ENCODE results near the gene TXNDC17. TPM values are rescaled to one million over a fixed set of nuclear protein-coding genes. Genes with fewer than 3 reads are reported as not detected.

The TXNDC17 gene
- total and polyA plus RNA-seq, 2 of the 8 experiments (the other 6 are each of a cell fraction or from before 2014, with no cell fraction given): 182 to 410 TPM

DNA sequence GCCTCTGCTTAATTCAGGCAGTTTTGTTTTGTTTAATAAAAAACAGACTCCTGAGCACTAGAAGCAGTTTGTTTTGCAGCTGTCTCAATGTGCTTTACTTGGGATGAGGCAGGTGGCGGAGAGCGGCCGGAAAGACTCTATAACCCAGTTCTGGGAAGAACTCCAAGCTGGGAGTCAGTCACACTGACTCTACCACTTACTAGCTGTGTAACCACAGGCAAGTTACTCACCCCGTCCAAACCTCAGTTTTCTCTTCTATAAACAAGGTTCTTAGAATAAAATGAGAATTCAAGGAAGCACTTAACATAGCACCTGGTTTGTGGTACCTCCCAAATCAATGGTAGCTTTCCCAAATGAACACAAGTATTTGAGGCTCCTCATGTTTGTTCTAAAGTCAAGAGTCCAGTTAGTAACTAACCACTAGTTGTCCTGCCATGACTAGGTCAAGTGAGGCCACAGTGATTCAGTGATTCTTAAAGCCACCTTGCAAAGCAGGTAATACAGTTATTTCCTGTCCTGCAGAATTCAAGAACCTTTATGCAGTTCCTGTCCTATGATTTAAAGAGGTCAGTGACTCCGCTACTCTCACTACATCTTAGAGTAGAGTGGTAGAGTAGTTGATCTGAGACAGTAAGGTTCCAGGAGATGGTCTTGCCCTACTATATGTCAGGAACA is 2.7 kb downstream of the TXNDC17 start:
- Histone ChIP-seq H4K91ac (replicated peaks; ENCODE audit: insufficient read length, low read length) (no peak overlapping the region), H2BK15ac (ENCODE audit: low read length) (no peak overlapping the region), H3K36me3 (ENCODE audit: control insufficient read depth in 2 of 4, insufficient read depth in 4 of 4, low read length in 3 of 4) (peaks cover 0 to 35% (median 10%) of the 10 kb centered on the region in 4 experiments; a peak in 6 of 8 replicates), H2AFZ (ENCODE audit: low read length) (no peak overlapping the region), H3K9me3 (ENCODE audit: insufficient read depth in 2 of 2, low read depth in 1 of 2, low read length in 1 of 2) (no peaks in the 10 kb centered on the region), H2BK20ac (ENCODE audit: low read length) (no peak overlapping the region), H4K5ac (ENCODE audit: insufficient read length, low read depth, low read length) (no peak overlapping the region), H3K9ac (replicated peaks in 1 of 4; ENCODE audit: extremely low read depth in 1 of 4, low read depth in 3 of 4, low read length in 3 of 4) (no peak overlapping the region), H3K4me3 (ENCODE audit: extremely low read depth in 1 of 4, insufficient read depth in 2 of 4, low read depth in 3 of 4, low read length in 4 of 4) (no peak overlapping the region), H3K79me2 (ENCODE audit: control insufficient read depth in 1 of 2, insufficient read depth in 2 of 2, low read length in 2 of 2) (peaks cover 0 to 42% of the 10 kb centered on the region in 2 experiments; a peak in 2 of 4 replicates), H2AK5ac (ENCODE audit: low read depth, low read length) (no peak overlapping the region), H3K79me1 (ENCODE audit: low read depth, low read length) (no peaks in the 10 kb centered on the region; the same call in 1 of the 2 replicates), H3K4me2 (ENCODE audit: insufficient read depth in 1 of 2, low read depth in 2 of 2, low read length in 2 of 2) (no peak overlapping the region), H2BK120ac (replicated peaks; ENCODE audit: low read depth, low read length) (no peak overlapping the region), H3K56ac (replicated peaks; ENCODE audit: insufficient read length, low read depth, low read length) (no peak overlapping the region), H2BK5ac (ENCODE audit: low read depth, low read length) (no peak overlapping the region), H3K27me3 (replicated peaks in 1 of 4; ENCODE audit: control insufficient read depth in 3 of 4, extremely low read depth in 1 of 4, insufficient read depth in 3 of 4, low read length in 3 of 4) (no peaks in the 10 kb centered on the region), H3K4ac (replicated peaks; ENCODE audit: insufficient read length, low read depth, low read length) (no peak overlapping the region), H3K27ac (ENCODE audit: low read depth, low read length) (no peak overlapping the region), H3K23ac (ENCODE audit: insufficient read length) (no peak overlapping the region), H3K23me2 (ENCODE audit: low read depth, low read length) (peaks cover 10% of the 10 kb centered on the region), H3K4me1 (replicated peaks in 1 of 4; ENCODE audit: control insufficient read depth in 3 of 4, insufficient read depth in 4 of 4, low read length in 3 of 4) (peaks cover 0 to 10% (median 2%) of the 10 kb centered on the region in 4 experiments; a peak in 4 of 7 replicates), H3K14ac (ENCODE audit: insufficient read length) (no peak overlapping the region), H4K8ac (ENCODE audit: extremely low read depth, insufficient read depth, low read length) (no peak overlapping the region), H4K20me1 (replicated peaks in 1 of 2; ENCODE audit: control insufficient read depth in 1 of 2, insufficient read depth in 2 of 2, low read length in 2 of 2) (peaks cover under 1 to 9% of the 10 kb centered on the region in 2 experiments), H2BK12ac (ENCODE audit: low read depth, low read length) (no peak overlapping the region), H3K18ac (ENCODE audit: extremely low read depth, low read length) (no peak overlapping the region)
- CTCF ChIA-PET (ENCODE audit: partially characterized antibody): interaction anchor here (1.1 kb wide), 1 partner anchor 19 kb away, joined by 3 read pairs; no protein-coding TSS in a partner anchor
- DNase-seq (ENCODE audit: low read depth in 1 of 2, low spot score in 2 of 2) (no peak), FAIRE-seq (no peak)
- WGBS, 2 experiments (ENCODE audit: extremely low coverage in 1 of 2, insufficient coverage in 1 of 2, insufficient read length in 1 of 2, insufficient replicate concordance in 2 of 2, low coverage in 1 of 2, low lambda C conversion rate in 2 of 2, missing lambda C conversion rate in 1 of 2): 92% methylated on average over 5 of the region's 5 CpGs; no CpG with 5 or more reads in 1 of the 2 experiments
- POLR2A ChIA-PET (ENCODE audit: partially characterized antibody): no interaction called here
- TF ChIP-seq EP300 (IDR thresholded peaks at IDR 0.05; ENCODE audit: borderline replicate concordance in 1 of 2, low read depth in 2 of 2, low read length in 2 of 2) (no peak), POLR2AphosphoS5 (IDR thresholded peaks at IDR 0.05; ENCODE audit: low read depth, low read length) (no peak), CHD2 (IDR thresholded peaks at IDR 0.05; ENCODE audit: low read length) (no peak), TEAD4 (IDR thresholded peaks at IDR 0.05; ENCODE audit: low read depth, low read length) (no peak), HDAC2 (IDR thresholded peaks at IDR 0.05; ENCODE audit: borderline replicate concordance in 1 of 2, low read depth in 2 of 2, low read length in 2 of 2) (no peak), YY1 (IDR thresholded peaks at IDR 0.05; ENCODE audit: low read depth, low read length) (no peak), POLR2A (IDR thresholded peaks at IDR 0.05; ENCODE audit: control extremely low read depth in 1 of 2, low read depth in 2 of 2, low read length in 2 of 2) (no peak; a peak in 1 of 3 replicates), ZNF274 (IDR thresholded peaks at IDR 0.05; ENCODE audit: borderline replicate concordance, extremely low read depth, low read length) (no peak), TAF7 (optimal IDR thresholded peaks at IDR 0.05; ENCODE audit: borderline replicate concordance, low read depth, low read length) (no peak), POU5F1 (IDR thresholded peaks at IDR 0.05; ENCODE audit: low read depth, low read length) (no peak), TBP (IDR thresholded peaks at IDR 0.05; ENCODE audit: low read depth, low read length) (no peak)
- TF ChIP-seq, protein P1, sequence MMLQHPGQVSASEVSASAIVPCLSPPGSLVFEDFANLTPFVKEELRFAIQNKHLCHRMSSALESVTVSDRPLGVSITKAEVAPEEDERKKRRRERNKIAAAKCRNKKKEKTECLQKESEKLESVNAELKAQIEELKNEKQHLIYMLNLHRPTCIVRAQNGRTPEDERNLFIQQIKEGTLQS (IDR thresholded peaks at IDR 0.05; ENCODE audit: insufficient read depth, low read depth, low read length): no peak
